Neuron (in vitro differentiated cells): ENCODE results near the gene EEF1G.

Source experiments
- H2AFZ ChIP-seq: one replicate; pipeline ENCODE4 v1.6.1; 2013; ENCODE audit warnings: low read depth, mild to moderate bottlenecking, inconsistent platforms, low read length, moderate library complexity
- H3K27me3 ChIP-seq: one replicate; pipeline ENCODE4 v1.6.1; 2013; ENCODE audit warnings: low read length; ENCODE audit not compliant: insufficient read depth
- H3K36me3 ChIP-seq: one replicate; pipeline ENCODE4 v1.6.1; 2013; ENCODE audit warnings: low read length; ENCODE audit not compliant: insufficient read depth
- H3K4me1 ChIP-seq: one replicate; pipeline ENCODE4 v1.6.1; 2013; ENCODE audit warnings: low read length; ENCODE audit not compliant: insufficient read depth
- H3K4me3 ChIP-seq: 2 replicates; pipeline ENCODE4 v1.5.1; 2013; ENCODE audit warnings: mild to moderate bottlenecking, low read length, moderate library complexity
- H3K9me3 ChIP-seq: one replicate; pipeline ENCODE4 v1.6.1; 2013; ENCODE audit warnings: low read length

EEF1G gene

GRCh38 chr11:62542750-62543567 lies 30.7 kb downstream of the EEF1G start:
- no peaks in the 10 kb centered on the region for H3K9me3 ChIP-seq
- peaks cover 56% of the 10 kb centered on the region for H3K4me1 ChIP-seq
- H2AFZ ChIP-seq, result no peak overlapping the region
- H3K4me3 ChIP-seq, result no peak overlapping the region
- no peaks in the 10 kb centered on the region for H3K36me3 ChIP-seq
- H3K27me3 ChIP-seq, result peaks cover 5% of the 10 kb centered on the region

- no peaks in the 10 kb centered on the region for H3K9me3 ChIP-seq
- H2AFZ ChIP-seq, result no peak overlapping the region
- peaks cover 5% of the 10 kb centered on the region for H3K27me3 ChIP-seq
- no peak overlapping the region for H3K4me3 ChIP-seq
- peaks cover 48% of the 10 kb centered on the region for H3K4me1 ChIP-seq
- H3K36me3 ChIP-seq, result no peaks in the 10 kb centered on the region
These were observed 31.5 kb downstream of the EEF1G start for GRCh38 chr11:62542111-62542745.

- no peaks in the 10 kb centered on the region for H3K36me3 ChIP-seq
- no peak overlapping the region for H2AFZ ChIP-seq
- H3K27me3 ChIP-seq, result peaks cover 5% of the 10 kb centered on the region
- H3K4me3 ChIP-seq, result no peak overlapping the region
- H3K4me1 ChIP-seq, result peaks cover 40% of the 10 kb centered on the region
- no peaks in the 10 kb centered on the region for H3K9me3 ChIP-seq
These were observed 32.6 kb downstream of the EEF1G start for GRCh38 chr11:62540804-62541701.

GRCh38 chr11:62539238-62539925 lies 34.3 kb downstream of the EEF1G start:
- Histone ChIP-seq H2AFZ (no peak overlapping the region), H3K36me3 (no peaks in the 10 kb centered on the region), H3K4me1 (peaks cover 29% of the 10 kb centered on the region)

GRCh38 chr11:62538470-62539237 lies 35.0 kb downstream of the EEF1G start:
- Histone ChIP-seq H3K36me3 (peaks cover under 1% of the 10 kb centered on the region), H3K4me3 (no peak overlapping the region), H3K9me3 (no peaks in the 10 kb centered on the region), H3K4me1 (peaks cover 29% of the 10 kb centered on the region), H2AFZ (no peak overlapping the region), H3K27me3 (peaks cover 5% of the 10 kb centered on the region)

More at GRCh38 chr11:62539238-62539925, 34.3 kb downstream of the EEF1G start:
- Histone ChIP-seq H3K27me3 (peaks cover 5% of the 10 kb centered on the region), H3K4me3 (no peak overlapping the region), H3K9me3 (no peaks in the 10 kb centered on the region)

- peaks cover 7% of the 10 kb centered on the region for H3K36me3 ChIP-seq
- no peaks in the 10 kb centered on the region for H3K27me3 ChIP-seq
- H3K9me3 ChIP-seq, result no peaks in the 10 kb centered on the region
- H2AFZ ChIP-seq, result no peak overlapping the region
- H3K4me1 ChIP-seq, result peaks cover 12% of the 10 kb centered on the region
- no peak overlapping the region for H3K4me3 ChIP-seq
These were observed 37.3 kb downstream of the EEF1G start for GRCh38 chr11:62536301-62536957.

- Histone ChIP-seq H3K9me3 (peaks cover 3% of the 10 kb centered on the region), H3K4me1 (peaks cover 6% of the 10 kb centered on the region), H3K36me3 (peaks cover 7% of the 10 kb centered on the region), H2AFZ (no peak overlapping the region), H3K4me3 (no peak overlapping the region), H3K27me3 (no peaks in the 10 kb centered on the region)
These were observed 37.9 kb downstream of the EEF1G start for GRCh38 chr11:62535802-62536201.

GRCh38 chr11:62534779-62535545 lies 38.7 kb downstream of the EEF1G start:
- H3K4me1 ChIP-seq, result peaks cover 3% of the 10 kb centered on the region
- peaks cover 7% of the 10 kb centered on the region for H3K36me3 ChIP-seq
- H3K9me3 ChIP-seq, result peaks cover 3% of the 10 kb centered on the region
- no peak overlapping the region for H2AFZ ChIP-seq
- H3K27me3 ChIP-seq, result no peaks in the 10 kb centered on the region
- H3K4me3 ChIP-seq, result no peak overlapping the region

GRCh38 chr11:62532096-62532495 lies 41.6 kb downstream of the EEF1G start:
- Histone ChIP-seq H2AFZ (no peak overlapping the region), H3K9me3 (peaks cover 5% of the 10 kb centered on the region), H3K36me3 (peaks cover 7% of the 10 kb centered on the region), H3K4me3 (no peak overlapping the region), H3K4me1 (no peaks in the 10 kb centered on the region), H3K27me3 (no peaks in the 10 kb centered on the region)

- no peaks in the 10 kb centered on the region for H3K4me1 ChIP-seq
- H2AFZ ChIP-seq, result no peak overlapping the region
- no peaks in the 10 kb centered on the region for H3K36me3 ChIP-seq
- H3K4me3 ChIP-seq, result no peak overlapping the region
- no peaks in the 10 kb centered on the region for H3K27me3 ChIP-seq
- no peaks in the 10 kb centered on the region for H3K9me3 ChIP-seq
These were observed 56.8 kb downstream of the EEF1G start for GRCh38 chr11:62516736-62517371.

GRCh38 chr11:62514151-62514550 lies 59.5 kb downstream of the EEF1G start:
- no peaks in the 10 kb centered on the region for H3K36me3 ChIP-seq
- H3K4me1 ChIP-seq, result no peaks in the 10 kb centered on the region
- H2AFZ ChIP-seq, result no peak overlapping the region
- H3K4me3 ChIP-seq, result no peak overlapping the region
- H3K27me3 ChIP-seq, result no peaks in the 10 kb centered on the region
- no peaks in the 10 kb centered on the region for H3K9me3 ChIP-seq
